Measurements from ENCODE around the gene EPHB4.

EPHB4 gene

DNA sequence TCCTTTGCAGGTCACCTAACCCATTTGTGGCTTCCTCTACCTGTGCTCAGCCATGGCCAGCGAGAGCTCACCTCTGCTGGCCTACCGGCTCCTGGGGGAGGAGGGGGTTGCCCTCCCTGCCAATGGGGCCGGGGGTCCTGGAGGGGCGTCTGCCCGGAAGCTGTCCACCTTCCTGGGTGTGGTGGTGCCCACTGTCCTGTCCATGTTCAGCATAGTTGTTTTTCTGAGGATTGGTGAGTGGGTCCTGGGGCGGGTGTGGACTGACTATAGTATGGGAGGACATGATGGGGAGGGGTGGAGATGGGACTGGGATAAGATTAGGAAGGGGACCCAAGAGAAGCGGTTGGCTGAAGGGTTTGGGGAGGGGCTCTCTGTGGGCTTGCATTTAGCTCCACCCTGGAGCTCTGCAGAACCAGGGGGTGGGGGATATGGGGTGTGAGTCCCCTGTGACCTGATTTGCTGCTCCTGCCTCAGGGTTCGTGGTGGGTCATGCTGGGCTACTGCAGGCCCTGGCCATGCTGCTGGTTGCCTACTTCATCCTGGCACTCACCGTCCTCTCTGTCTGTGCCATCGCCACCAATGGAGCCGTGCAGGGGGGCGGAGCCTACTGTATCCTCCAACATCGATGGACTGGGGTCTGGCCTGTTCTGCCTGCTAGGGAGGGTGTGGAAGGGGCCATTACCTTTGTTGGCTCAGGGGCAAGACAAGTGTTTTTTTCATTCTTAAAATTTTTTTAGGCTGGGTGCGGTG lies 27.0 kb upstream of the EPHB4 start:
- DNase-seq = no peak

DNA sequence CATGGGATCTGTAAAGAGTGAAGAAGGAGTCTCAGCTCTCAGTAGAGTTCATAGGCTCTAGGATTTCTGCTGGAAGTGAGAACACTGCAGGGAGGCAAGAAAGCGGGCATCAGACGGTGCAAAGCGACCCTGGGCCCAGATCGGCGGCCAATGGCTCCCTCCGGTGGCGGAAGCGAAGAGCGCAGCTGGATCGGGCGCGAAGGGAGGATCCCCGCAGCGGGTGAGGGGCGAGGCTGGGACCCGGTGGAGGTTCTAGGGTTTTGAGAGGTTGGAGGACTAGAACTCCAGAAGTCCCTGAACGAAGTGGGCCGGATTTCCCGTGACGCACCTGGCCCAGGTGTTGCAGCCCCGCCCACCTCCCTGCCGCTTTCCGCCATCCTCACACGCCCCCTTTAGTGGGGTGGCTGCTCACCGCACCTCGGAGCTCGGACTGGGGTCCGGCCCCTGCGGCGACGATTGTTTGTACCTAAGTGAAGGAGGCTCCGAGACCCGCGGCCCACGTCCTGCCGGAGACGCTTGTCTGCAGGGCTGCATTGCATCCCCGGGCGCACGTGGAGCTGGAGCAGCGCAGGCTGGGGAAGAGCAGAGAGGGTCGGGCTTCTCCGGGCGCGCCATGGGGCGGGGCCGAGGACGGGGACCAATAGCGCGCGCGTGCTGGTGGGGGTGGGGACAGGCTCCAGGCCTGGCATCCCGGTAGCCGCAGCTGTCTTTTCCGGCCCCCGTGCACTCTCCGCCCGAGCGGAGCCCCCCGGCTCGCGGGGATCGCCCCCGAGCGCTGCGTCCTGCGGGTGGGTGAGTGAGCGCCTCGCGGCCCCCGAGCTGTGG lies 24.9 kb upstream of the EPHB4 start, which contains the start of gene SLC12A9:
Gene SLC12A9, plus strand, starts transcription at position 666 of the 825 bp plus-strand sequence. CDS start 1,485 bp downstream, outside the sequence.
- peak; percentile 60 for DNase-seq

DNA sequence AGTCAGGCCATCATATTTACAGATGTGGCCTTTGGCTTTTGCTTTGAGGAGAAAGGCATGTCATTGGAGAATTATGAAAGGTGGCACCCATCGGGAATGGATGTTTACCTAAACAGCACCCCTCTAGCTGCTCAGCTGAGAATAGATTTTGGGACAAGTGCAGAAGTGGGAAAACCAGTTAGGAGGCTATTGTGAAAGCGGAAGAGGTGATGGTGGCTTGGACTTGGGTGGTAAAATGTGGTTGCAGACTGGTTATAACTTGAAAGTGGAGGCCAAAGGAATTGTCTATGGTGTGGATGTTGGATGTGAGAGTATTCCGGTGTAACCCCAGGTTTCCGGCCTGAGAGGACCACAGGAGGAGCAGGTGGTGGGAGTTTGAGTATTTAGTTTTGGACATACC lies 20.0 kb upstream of the EPHB4 start:
- DNase-seq = no peak

DNA sequence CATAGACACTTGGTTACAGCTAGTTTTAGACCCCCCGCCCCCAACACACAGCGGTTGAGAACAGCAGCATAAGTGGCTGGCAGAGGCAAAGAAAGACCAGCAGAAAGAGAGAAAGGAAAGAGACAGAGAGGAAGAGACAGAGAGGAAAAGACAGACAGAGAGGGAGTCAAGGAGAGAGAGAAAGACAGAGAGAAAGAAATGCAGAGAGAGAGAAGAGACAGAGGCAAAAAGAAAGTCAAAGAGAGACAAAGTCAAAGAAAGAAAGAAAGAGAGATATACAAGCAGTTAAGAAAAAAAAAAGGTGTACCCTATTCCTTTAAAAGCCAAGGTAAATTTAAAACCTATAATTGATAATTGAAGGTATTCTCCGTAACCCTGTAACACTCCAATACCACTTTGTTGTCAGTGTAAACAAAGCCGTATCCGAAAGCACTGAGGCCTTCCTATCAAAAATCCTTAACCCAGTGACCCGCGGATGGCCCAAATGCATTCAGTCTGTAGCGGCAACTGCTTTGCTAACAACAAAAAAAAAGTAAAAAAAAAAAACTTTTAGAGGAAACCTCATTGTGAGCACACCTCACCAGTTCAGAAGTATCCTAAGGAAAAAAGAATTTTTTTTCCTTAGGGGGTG lies 13.3 kb upstream of the EPHB4 start:
- no peak for DNase-seq

DNA sequence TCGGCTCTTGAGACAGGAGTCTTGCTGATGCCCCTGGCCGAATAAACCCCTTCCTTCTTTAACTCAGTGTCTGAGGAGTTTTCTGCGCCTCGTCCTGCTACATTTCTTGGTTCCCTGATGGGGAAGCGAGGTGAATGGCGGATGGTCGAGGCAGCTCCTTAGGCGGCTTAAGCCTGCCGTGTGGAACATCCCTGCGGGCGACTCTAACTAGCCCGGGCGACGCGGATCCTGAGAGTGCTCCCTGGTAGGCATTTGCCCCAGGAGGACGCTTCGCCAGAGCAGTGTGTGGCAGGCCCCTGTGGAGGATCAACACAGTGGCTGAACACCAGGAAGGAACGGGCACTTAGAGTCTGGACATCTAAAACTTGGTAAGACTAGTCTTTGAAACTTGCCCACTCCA lies 12.0 kb upstream of the EPHB4 start:
- no peak for DNase-seq

DNA sequence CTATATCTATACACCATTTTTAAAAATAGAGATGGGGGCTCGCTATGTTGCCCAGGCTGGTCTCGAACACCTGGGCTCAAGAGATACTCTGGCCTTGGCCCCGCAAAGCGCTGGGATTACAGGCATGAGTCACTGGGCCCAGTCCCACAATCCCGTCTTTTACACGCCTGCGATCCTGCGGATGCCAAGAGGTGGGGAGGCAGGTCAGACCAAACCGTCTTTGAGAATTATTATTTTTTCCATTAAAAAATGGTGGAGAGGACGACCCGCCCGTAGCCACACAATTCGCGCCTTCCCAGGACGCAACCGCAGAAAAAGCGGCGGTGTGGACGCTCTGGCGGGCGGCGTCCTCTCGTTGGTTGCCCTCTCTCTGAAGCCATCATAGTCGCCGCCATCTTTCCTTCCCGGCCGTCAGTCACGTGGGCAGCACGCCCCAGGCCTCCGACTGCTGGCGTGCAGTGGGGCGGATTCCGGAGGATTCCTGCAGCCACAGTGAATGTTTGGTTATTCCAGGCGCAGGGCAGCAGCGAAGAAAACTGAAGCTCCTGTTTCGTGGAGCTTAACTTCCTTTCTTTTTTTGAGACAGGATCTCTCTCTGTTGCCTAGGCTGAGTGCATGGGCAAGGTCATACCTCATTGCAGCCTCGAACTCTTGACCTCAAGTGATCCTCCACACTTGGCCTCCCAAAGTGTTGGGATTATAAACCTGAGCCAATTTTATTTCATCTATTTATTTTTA lies 9.9 kb upstream of the EPHB4 start:
- no peak for DNase-seq

DNA sequence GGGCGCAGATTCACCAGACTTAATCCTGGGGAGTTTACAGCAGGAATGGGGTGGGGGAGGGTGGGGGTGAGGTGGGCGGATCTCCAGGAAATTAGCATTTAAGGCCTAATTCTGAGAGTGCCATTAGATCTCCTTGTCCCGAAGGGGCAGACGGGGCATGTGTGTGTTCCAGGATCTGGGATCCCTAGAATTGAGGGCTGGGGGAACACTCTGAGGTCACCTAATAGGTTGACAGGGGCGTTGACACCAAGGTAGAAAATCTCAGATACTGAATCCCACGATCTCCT lies 9.4 kb upstream of the EPHB4 start:
- DNase-seq = no peak

DNA sequence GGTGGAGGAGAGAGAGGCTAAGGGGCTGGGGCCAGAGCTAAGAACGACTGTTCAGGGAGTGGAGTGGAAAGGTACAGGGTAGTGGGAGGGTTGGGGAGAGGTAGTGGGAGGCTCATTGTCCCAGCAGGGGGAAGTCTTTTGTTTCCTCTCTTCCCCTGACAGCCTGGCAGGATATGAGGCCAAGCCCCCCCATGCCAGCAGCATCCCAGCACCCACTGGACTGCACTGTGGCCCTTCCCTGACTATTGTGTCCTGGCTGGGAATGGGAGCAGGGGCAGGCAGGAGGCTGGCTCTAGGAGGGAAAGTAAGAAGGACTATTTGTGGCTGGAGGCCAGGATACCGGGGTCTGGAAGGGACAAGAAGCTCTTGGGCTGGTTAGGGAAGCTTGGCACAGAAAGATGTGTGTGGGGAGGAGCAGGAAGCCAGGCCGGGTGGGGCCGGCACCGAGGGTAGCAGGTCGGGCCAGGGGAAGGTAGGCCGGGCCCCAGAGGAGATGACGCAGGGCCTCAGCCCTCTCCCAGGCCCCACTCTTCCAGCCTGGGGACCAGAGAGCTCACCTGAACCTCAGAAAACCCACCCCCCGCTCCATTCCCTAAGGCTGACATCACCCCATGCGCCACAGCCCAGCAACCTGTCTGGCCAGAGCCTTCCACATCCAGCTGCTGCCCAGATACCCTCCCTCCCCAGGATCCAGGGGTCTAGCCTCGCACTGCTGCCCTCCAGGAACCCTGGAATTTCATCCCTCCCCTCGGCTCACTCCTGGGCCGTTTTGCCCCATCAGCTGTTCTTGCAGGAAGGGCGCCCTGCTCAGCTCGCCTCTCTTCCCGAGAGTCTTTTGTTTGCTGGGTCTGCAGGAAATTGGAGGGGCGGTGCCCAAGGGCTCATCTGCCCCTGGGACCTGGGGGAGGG lies 8.8 kb upstream of the EPHB4 start:
- no peak for DNase-seq

DNA sequence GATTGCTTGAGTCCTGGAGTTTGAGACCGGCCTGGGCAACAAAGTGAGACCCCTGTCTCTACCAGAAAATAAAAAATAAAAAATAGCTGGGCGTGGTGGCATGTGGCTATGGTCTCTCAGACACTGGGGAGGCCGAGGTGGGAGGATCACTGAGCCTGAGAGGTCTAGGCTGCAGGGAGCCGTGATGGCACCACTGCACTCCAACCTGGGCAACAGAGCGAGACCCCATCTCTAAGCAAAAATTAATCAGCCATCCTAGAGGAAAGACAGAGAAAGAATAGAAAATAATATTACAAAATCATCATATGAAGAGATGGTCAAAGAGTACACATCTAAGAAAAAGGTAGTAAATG lies 4.9 kb upstream of the EPHB4 start:
- DNase-seq = no peak

DNA sequence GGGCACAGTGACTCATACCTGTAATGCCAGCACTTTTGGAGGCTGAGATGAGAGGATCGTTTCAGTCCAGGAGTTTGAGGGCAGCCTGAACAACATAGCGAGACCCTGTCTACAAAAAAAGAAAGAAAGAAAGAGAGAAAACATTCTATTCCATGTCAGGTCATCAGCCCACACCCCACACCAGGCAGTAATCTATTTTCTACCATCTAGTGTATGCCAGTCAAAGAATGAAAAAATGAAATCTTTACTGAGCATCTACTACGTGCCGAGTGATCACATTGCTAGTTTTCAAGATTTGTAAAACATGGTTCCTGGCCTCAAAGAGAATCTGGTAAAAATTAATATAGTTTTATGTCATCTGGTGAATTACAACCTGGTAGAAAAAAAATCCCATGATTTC lies 3.1 kb upstream of the EPHB4 start:
- DNase-seq = no peak

DNA sequence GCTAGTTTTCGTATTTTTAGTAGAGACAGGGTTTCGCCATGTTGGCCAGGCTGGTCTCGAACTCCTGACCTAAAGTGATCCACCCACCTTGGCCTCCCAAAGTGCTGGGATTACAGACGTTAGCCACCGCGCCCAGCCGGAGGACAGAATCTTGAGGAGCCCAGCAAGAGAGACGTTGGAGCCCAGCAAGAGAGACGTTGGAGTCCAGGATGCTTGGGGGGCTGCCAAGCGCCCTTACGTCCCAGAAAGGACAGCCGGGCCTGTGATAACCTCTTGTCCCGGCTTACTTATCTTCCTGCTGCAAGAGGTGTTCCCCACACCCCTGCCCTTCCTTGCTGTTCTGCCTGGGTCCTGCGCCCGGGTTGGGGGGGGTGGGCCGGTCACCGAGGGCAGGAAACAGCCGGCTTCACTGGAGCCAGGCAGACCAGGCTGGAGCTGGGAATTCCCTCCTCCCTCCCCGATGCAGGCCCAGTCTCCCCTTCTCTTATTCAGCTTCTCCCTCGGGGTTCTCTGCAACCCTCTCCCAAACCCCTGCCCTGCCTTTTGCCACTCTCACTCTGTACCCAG lies 1.9 kb upstream of the EPHB4 start:
- DNase-seq = no peak

DNA sequence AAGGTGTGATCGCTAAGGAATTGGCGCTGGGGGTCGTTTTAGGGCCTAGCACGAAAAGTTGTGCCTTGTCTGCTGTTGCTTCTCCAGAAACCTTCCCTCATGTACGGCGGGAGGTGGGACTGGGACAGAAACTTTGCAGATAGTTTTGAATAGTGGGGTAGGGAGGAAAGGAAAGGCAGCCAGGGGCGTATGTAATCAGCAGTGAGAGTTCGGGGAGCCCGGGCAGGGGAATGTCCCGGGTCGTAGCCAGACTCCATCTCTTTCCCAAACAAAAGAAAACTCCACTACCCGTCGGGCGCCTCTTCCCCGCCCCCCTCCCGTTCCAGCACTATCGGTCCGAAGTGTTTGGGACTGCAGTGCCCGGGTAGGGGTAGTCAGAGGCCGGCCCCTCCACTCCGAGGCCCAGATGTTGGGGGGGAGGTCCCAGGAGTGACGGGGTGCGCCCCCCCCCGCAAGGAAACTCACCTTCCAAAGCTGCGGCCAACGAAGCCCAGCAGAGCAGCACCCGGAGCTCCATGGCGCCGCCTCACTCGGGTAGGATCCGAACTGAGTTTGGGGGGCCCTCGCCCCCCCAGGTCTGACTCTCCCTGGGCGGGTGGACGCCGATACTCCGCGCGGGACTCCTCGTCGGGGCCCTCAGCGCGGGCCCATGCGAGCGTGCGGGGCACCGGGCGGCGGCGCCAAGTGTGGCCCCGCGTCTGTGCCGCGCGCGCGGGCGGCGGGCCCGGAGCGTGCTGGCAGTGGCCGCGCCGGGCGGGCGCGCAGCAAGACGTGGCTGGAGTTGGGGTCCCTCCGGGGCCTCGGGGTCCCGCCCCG lies 601 bp downstream of the EPHB4 start:
- DNase-seq = no peak

DNA sequence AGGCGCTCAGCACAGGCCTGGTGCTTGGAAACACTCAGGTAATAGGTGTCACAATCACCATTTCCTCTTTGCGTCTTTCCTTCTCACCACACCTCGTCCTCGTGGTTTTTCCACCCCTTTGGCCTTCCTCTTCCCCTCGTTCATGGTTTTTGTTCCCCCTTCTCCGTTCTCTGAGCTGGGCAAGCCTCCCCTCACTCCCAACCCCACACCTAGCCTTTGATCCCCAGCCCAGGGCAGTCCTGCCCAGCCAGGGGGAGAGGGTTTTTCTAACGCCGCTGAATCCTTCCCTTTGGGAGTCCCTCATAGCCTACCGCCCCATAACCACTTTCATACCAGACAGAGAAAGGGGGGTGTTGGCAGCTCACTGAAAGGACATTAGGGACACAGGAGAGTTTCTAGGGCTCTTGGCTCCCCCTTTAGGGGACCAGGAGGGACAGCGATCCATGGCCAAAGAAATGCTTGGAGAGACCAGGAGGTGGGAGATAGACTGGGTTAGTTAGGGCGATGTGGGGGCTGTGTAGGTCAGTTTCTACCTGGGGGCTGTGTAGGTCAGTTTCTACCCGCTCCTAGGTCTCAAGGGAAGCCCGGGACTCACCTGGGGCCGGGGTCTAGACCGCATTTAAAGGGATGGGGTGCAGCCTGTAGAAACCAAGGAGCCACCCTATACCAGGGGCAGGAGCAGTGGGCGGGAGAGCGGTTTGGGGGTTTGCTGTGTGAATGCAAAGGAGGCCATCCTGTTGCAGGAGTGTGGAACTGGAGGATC lies 1.4 kb downstream of the EPHB4 start:
- DNase-seq = no peak

DNA sequence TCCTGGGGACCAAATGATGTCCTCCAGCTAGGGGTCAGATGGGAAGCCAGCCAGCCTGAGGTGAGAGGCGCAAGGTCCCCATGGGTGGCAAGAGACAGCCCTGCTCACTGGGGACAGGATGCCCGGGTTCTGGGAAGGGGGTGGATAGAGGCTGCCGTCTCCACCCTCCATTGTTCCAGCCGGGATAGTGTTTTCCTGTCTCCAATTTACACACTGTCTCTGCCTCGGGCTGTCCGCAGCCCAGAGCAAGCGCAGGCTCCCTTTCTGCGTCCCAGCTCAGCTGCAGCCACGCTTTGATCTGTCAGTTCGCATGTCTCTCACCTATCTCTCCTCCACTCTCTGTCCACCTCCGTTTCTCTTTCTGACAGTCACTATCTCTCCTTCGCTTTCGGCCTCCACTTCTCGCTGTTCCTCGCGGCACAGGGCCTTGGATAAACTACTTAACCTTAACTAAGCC lies 2.1 kb downstream of the EPHB4 start:
- DNase-seq = no peak

DNA sequence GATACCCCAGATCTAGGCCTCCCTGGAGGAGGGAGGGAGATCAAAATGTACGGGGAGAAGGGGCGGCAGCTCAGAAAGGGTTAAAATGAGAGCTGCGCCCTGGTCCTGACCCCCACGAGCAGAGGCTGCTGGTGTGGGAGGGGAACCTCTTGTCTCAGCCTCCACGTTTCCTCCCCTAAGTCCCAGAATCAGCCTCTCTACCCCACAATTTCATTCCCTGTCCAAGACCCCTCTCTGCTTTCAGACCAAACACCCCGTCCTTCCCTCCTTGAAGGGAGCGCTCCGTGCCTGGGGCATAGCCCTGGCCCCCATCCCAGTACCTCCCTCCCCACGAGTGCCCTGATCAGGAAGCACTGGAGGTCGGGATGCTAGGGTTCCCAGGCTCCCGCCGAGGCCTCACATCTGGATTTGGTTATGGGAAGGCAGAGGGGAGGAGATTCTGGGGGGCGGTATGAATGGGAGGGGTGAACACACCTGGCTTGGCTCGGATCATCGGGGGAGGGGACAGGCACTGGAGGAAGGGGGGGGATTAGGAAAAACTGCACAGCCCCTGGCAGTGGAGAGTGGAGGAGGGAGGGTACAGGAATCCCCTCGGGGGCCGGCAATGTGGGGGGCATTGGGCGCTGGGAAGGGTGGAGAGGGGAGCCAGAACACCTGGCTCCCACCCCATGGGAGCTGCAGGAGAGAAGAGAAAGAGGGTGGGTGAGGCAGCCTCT lies 2.7 kb downstream of the EPHB4 start:
- no peak for DNase-seq

DNA sequence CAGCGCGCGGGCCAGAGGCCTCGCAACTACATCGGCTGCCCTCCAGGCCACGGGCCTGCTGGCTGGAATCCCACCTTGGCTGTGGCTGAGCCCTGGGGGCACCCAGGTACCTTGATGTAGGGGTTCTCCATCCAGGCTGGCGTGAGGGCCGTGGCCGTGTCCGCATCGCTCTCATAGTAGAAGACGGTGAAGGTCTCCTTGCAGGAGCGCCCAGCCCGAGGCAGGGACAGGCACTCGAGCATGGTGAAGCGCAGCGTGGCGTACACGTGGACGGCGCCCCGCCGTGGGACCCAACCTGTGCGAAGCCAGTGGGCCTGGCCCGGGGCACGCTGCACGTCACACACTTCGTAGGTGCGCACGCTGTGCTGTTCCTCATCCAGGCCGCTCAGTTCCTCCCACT lies 3.8 kb downstream of the EPHB4 start:
- DNase-seq = no peak

DNA sequence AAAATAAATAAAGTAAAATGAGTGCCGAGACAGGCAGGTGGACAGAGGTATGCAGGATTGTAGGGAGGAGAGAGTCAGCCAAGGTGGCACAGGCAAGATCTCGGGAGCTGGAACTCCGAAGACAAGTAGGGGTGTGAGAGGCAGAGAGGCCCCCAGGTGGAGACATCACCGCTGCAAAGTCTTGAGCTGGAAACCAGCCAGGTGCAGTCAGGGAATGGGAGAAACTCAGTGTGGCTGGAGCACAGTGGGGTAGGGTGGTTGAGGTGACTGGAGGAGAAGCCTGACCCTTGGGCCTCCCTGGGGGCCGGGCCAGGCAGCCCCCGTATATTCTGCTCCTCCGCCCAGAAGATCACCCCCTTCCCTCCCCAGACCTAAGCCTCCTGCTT lies 4.2 kb downstream of the EPHB4 start:
- no peak for DNase-seq

DNA sequence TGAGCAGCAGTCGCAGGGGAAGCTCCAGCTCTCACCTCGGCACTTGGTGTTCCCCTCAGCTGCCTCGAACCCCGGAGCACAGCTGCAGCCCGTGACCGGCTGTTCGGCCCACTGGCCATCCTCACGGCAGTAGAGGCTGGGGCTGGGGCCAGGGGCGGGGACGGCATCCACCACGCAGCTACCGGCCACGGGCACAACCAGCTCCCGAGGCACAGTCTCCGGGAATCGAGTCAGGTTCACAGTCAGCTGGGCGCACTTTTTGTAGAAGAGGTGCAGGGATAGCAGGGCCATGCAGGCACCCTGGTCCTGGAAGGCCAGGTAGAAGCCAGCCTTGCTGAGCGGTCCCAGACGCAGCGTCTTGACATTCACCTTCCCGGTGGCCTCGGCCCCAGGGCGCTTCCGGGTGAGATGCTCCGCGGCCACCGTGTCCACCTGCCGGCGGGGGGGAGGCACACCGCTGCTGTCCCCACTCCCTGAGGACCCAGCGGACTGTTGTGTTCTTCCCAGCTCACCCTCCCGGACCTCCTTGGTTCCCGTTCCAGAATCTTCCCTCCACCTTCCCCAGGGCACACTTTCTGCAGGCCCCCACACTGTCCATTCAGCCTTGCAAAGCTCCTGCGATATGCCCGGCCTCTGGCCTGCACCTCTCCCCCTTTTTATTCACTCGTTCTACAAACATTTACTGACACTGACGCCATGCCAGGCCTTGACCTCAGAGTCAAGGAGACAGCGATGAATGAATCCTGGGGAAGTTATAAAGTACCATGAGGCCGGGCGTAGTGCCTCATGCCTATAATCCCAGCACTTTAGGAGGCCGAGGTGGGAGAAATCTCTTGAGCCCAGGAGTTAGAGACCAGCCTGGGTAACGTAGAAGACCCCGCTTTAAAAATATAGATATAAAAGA lies 4.8 kb downstream of the EPHB4 start:
- no peak for DNase-seq
